ENCODE results near the gene SLIT3.

The SLIT3 gene

DNA sequence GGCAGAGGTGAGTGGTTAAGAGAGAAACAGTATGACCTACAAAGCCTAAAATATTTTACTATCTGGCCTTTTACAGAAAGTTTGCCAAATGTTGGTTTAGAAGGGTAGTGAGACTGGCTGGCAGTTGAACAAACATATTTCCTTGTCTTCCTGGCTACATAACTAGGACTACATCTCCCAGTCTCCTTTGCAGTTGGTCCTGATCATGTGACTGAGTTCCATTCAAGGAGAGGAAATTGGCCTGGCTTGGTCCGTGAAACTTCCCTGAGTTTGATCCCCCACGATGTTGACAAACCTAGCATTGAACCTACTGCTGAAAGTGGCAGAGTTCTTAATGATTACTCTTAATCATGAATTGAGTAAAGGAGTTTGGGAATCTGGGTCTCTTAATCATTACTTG, 280.8 kb downstream of the SLIT3 start:
- FAIRE-seq: no peak

DNA sequence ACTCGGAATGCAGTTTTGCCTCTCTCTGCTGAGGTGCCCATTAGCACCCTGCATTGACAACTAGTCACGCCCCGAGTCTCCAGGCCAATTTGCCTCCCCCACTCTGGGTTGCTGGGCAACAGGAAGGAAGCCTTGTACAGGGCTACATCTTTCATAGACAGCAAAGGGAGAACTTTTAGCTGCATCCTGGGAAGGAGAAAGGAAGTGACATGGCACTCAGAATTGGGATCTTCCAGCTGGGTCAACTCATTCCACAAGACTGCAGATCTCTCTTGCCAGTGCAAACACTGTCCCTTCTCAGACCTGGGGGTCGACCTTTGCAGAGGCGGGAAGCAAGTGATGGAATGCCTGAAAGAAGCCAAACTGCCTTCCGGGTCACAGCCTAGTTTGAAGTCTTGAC, 282.0 kb downstream of the SLIT3 start:
- no peak for FAIRE-seq

DNA sequence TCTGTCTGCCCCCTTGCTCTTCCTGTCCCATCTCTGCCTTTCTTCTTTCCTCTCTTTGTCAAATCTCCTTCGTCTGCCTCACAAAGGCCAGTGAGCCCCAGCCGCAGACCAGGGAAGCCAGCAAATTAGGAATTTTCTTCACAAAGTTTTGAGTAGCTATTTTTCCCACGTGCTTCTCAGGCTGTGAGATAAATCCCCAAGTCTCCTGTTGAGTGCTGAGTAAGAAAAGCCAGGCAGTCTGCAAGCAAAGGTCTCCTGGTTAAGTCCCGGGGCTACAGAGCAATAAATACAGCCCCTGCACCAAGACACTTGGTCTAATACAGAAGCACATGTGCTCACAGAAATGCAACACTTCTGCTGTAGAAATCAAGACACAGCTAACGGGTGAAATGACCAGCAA, 284.9 kb downstream of the SLIT3 start:
- no peak for FAIRE-seq

DNA sequence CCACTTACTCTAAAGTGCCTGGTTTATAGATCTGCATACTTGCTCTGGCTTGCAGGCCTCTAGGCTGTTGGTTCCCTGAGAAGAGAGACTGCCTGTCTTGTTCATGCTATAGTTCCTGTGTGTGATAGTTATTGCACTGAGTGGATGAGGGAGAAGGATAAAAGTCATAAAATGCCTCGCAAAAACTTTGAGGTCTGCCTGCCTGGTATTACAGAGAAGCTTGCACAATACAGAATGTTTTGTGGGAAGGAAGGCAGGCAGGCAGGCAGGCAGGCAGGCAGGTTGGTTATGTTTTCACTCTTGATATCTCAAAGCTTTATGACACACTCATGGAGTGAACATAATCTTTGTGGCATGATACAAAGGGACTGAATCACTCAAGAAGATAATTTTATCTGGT, 287.1 kb downstream of the SLIT3 start:
- FAIRE-seq: no peak

DNA sequence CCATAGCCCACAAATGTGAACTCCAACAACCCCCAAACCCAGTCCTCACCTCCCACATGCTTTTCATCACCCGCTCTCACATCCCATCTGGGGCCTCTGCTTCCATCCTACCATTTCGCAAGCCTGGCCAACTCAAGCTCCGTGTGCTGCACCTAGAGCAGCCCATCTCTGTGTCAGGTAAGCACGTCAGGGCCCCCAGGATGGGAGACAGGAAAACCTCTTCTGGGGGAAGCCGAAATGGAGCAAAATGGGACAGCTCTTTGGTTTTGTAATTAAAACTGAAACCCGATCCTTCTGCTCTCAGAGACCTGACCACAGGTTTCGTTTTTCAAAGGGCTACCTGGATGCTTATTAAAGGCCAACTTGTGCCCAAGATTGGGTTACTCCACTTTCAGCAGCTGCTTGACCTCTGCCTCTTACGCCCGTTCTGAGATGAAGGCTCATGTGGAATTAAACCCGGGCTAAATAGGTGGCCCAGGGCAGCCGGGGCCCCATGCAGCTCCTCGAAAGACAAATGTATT, 287.7 kb downstream of the SLIT3 start:
- FAIRE-seq: no peak

DNA sequence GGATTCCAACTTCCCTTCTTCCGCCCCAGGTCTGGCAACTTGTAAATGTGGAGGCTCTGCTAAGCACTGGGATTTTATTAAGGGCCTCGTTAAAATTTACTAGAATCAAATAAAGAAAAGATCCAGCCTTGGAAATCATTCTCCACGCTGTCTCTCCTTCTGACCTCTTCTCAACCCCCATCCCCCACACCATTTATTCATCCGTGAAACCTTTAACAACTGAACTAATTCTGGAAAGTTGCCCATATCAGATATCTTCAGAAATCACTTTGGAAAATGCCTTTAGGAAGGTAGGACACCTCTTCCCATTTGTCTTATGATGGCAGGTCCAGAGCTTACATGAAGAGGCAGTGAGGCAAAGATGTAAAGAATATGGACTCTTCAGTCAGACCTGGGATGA, 288.5 kb downstream of the SLIT3 start:
- no peak for FAIRE-seq

DNA sequence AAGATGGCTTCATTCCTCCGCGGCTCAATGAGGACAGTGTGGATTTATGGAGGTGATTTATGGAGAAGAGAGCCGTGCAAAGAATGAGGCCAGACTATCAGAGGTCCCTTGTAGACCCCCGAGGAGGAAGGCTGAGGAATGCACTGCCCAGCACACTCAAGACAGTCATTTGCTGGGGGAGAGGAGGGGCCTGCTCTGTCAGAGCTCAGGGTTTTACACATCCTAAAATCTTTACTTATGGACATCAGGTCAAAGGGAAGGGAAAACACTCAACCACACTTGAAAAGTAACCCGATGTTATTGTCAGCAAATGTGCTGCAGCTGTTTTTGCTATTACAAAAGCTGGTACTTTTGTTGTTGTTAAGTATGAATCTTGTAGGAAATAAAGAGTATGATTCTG, 289.5 kb downstream of the SLIT3 start:
- FAIRE-seq: no peak

DNA sequence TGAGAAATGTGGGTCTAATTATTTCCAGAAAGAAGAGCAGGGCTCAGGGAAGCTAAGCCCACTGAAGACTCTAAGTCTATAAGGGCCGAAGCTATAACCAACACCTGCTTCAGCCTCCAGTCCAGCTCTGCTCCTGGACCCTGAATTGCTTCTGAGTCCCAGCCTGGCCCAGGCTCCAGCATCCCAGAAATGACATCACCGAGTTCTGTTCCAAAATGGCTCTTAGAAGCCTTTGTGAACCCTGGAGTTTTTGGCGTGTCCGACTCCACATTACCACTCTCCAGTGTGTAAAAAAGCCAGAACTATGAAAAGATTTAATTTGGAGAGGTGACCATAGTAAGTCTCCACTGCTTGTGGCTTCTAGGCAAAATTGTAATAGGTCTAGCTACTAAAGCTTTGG, 289.9 kb downstream of the SLIT3 start:
- no peak for FAIRE-seq

DNA sequence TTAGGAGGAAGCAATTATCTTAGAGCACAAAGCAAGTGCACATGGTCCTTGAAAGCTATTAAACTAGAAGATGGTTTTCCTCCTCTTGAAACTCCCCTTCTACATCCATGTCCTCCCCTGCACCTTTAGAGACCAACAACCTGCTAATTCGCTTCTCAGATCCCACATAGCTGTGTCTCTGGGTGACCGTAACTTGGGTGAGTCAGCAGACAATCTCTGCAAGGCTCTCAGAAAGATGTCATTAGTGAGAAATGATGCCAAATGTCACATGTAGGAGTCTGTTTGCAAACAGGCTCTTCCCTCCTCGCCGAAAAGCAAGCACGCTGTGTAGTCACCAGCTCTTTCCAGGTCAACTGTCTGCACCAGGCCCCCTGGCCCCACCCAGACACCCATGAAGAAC, 291.8 kb downstream of the SLIT3 start:
- no peak for FAIRE-seq

DNA sequence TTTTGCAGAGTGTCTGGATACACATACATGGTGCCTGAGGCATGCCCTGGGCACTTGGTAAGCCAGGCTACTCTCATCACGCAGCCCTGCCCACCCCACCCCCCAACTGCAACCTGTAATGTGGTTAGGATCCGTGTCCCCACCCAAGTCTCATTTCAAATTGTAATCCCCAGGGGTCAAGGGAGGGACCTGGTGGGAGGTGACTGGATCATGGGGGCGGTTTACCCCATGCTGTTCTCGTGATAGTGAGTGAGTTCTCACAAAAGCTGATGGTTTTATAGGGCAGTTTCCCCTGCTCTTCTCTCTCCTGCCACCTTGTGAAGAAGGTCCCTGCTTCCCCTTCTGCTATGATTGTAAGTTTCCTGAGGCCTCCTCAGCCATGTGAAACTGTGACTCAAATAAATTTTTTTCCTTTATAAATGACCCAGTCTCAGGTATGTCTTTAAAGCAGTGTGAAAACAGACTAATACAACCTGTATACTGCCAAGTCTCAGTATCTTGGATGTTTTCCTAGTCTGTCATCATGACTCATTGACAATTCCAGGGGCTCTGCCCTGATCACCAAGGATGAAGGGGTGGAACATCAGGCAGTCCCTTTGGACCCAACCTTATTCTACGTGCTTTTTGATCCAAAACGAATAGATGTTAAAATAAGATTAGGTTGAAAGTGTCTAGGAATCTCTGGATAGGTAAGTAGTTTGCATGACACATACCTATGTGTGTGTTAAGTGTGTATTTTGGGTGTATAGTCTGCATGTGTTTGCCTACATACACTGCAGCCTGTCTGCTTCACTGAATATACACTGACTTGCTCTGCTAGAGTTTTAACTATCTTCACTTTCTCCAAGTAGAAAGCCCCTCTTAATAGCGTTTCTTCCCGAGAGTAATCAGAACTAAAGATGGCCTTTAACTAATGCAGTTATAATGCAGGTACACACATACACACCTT, 293.8 kb downstream of the SLIT3 start:
- no peak for FAIRE-seq

DNA sequence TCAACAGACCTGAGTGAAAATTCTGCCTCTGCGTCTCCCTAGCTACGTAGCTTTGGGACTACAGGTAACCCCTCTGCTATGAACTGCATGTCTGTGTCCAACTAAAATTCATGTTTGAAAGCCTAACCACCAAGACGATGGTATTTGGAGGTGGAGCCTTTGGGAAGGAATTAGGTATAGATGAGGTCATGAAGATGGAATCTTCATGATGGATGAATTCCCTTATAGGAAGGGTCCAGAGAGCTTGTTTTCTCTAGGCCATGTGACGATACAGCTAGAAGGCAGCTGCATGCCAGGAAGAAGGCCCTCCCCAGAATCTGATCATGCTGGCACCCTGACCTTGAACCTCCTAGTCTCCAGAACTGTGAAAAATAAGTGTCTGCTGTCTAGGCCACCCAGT, 296.4 kb downstream of the SLIT3 start:
- no peak for FAIRE-seq

DNA sequence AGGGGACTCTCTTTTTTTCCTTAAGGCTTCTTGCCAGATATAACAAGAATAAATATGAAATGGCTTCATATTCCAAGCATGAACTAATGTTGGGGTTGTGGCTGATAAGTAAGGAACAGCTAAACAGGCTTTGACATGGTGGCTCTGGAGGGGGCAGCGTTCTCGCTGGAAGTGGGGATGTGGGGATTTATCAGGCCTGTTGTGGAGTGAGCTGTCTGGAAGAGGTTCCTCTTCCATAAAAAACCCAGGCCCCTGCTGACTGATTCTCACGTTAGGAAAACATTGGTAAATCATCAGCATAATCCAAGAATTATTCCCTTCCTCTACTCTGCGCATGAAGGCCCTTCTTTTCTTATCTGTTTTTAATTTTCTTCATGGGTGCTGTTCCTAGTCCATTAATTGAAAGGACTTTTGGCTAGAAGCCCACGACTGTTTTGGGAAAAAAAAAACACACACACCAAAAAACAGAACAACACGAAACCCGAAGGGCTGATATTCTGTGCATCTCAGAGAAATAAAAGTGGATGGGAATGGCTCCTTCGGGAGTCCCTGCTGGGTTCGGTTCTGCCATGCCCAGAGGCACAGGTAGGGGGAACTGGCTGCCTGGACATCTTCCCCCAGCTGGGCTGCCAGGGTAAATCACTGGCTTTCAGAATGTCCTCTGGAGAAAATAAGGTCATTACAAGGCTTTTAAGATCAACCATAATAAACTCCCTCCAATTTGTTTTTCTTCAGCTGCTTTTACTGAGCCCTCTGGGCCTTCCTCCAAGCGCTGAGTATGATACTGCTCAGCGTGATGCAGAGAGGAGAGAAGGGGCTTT, 297.0 kb downstream of the SLIT3 start:
- FAIRE-seq: no peak

DNA sequence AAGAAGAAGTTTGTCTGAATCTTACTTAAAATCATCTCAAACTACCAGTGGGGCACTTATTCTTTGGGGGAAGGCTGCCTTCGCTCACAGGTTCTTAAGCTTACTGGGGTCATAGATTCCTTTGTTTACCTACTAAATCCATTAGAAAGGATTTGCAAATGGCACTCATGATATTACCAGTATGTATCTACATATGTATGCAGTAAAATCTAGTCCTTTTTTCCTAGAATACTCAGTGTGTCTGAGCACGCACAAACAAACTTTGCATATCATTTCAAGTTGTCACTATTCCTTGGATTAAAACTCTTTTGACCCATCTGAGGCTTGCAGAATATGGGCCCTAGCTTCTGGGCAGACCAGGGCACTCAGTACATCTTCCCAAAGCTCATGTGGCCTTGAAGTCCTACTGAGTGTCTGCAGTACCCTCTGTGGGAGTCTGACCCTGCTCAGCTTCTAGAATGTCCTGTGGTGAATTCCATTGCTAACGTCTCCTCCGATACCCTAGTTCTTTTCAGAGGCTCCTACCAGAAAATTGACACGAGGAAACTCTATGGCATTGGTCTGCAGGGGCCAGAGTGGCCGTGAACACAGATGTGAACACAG, 297.9 kb downstream of the SLIT3 start:
- FAIRE-seq: no peak

DNA sequence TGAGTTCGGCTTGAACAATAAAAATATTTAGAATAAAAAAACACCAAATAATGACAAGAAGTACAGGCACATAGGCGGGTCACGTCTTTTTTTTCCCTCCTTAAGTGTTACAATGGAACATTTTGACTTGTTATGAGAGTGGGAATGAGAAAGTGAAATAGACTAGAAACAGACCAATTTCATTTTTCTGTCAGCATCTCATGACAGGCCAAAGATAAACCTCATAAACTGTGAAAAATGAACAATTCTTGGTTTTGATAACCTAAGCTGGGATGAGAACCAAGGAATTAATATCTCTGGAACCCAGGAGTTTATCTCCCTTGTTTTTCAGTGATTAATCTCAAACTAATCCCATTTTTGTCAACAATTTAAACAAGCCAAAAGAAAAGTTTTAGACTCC, 299.5 kb downstream of the SLIT3 start:
- no peak for FAIRE-seq

DNA sequence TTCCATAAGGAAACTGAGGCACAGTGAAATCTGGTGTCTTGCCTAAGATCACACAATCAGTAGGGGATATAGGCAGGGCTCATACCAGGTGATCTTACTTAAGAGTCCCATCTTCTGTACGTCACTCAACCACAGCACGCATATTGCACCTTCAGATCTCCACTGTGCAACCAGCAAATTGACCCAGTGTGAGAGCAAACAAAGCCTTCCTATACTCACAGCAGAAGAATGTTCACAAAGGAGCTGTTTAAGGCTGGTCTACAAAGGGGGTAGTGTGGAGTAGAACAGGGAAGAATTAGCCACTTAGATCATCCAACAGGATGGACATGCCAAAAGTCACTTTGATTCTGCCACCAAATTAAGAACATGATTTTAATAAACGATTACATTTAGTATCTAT, 305.9 kb downstream of the SLIT3 start:
- no peak for FAIRE-seq

DNA sequence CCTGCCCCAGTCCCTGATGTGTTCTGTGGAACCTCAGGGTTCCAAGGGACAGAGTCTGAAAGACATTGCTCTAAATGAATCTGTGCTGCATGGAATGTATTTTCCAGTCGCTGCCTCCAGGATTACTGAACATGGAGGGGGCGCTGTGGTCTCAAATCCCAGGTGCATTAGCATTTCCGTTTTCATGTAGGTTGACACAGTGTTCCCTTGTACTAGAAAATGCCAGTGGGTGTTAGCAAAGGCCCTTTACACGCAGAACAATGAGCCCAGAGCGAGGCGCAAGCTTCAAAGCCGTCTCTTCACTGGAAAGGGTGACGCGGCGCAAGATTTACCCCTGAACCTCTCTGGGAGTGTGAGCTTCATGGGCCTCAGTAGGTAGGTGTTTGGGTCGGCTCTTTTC, 308.3 kb downstream of the SLIT3 start:
- FAIRE-seq: no peak

DNA sequence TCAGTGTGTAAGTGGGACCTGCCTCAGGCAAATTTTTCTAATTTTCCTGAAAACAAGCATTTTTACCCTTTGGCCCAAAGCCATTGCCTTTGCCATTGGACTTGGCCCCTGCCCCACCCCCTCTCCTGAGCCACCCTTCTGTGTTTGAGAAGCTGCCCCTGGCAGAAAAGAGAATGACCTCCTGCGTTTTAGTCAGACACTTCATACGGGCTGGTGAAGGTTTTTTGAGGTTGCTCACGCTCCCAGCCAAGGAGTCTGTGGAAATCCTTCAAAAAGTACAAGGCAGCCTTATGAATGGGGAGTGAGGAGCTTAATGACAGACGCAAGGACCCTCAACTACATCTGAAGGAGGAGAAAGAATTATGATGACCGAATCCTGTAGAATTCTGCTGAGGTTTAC, 308.9 kb downstream of the SLIT3 start:
- FAIRE-seq: no peak

DNA sequence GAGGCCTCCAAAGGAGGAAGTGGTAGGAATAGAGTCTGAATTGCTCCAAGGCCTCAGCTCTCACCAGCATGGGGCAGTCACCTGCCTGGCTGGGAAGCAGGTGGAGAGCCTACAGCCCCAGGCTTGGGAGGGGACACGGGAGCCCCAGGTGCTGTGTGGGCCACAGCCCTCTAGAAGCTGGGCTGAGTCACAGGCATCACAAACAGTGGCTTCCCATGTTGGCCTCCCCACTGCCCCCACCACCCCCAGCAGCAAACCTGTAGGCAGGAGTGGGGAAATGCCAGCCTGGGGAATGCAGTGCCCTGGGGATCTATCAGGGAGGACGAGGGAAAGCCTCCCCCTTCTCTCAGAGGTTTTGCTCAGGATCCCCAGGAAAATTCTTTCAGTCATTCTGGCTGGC, 309.6 kb downstream of the SLIT3 start:
- FAIRE-seq: no peak

DNA sequence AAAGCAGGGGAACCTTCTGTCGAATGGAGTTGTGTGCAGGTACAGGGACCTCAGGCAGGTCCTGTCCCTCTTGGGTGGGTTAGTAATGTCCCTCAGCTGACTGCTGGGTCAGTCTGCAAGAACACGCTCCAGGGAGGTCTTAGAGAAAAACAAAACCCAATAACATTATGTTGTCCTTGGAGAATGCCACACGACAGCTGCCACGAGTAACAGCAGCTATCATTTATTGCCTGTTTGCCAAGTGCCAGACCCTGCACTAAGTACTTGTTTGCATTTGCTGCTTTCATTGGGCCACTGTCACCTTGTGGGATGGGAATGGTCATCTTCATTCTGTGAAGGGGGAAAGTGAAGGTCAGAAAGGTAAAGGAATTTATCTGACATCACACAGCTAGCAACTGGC, 310.3 kb downstream of the SLIT3 start:
- no peak for FAIRE-seq

DNA sequence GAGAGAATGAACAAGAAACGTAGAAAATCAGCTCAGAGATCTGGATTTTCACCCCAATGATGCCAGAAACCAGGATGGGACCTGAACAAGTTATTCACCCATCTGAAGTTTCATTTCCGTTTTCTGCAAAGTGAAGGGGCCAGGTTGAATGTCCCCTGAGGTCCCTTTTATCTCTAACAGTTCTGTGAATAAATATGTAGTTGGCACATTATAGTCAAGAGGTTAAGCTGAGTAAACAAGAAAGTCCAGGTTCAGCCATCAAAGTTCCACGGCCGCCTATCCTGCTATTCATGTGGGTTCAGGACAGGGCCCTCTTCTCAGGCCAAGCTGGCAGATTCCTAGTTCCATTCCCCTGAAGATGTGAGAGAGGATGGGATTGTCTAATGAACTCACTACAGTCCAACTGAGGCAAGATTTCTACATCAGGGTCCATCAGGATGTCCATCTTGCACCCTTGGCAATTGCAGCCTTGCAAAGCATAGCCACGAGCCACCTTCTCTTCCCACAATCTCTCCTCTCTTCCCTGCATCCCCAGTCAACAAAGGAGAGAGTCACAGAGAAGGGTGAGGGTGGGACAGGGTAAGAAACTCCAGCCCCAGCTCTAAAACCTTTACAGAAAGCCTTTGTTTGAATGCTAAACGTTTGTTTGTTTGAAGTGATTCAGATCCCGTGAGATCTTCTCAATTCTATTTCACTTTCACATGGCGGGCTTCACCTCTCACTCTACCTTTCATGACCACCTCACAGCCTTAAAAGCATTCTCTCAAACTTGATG, 311.0 kb downstream of the SLIT3 start:
- no peak for FAIRE-seq

DNA sequence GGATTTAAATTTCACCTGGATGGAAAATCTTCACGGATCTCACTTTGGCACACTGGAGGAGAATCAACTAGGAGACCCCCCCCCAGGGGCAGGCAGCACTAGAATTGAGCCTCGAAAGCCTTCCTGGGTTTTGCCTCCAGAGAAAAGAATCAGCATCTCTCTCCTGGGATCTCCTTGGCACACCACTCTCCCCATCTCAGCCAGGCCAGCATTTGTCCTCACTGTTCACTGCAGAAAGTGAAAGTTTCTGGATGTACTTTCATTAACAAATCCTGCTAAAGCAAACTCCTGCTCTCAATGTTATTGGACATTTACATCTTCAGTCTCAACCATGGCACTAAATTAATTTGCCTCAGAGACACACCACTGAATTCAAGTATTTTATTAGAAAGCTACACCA, 312.2 kb downstream of the SLIT3 start:
- FAIRE-seq: no peak

DNA sequence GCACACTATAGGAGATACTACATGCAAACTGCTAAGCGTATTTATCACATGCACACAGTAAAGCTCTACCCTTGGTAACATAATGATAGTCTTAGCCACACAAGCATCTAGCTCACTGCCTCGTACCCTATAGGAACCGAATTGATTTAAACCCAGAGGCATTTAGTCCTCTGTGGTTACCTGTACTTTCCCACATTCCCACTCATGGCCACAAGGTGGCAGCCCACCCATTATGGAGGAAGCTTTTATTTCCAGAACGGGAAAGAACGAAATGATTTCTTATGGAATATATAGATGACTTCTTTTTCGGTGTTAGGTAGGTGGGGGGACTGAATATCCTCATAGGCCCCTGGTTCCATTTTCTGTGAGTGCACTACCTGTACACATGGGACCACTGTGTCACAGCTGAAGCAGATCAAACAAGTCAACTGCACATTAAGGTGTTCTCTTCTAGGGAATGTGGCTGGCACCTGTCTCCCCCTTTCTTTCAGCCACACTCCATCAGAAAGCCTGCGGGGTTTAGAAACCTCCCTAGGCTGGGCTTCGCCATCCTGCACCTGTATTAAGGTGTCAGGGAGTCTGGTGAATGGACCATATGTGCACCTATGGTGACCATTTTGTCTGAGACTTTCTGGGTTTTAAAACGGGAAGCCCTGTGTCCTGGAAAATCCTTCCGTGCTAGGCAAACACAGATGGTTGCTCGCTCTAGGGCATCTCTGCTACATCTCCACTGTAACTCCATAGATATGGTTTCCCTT, 313.2 kb downstream of the SLIT3 start:
- no peak for FAIRE-seq
